Measurements from ENCODE around the gene INPP5D.

The INPP5D gene

GRCh38 chr2:233247116-233247515 is 187.0 kb downstream of the INPP5D start:
- DNase-seq: no peak

GRCh38 chr2:233247744-233248143 is 187.6 kb downstream of the INPP5D start:
- no peak for DNase-seq

- no peak for DNase-seq
Measured at GRCh38 chr2:233248999-233249398, 188.9 kb downstream of the INPP5D start.

GRCh38 chr2:233250568-233250967 is 190.4 kb downstream of the INPP5D start:
- DNase-seq: no peak

- DNase-seq: no peak
Measured at GRCh38 chr2:233250985-233251305, 190.8 kb downstream of the INPP5D start.

GRCh38 chr2:233251306-233252116 is 191.4 kb downstream of the INPP5D start, which contains the start of gene ATG16L1:
TSS of gene ATG16L1 (plus strand) at chr2:233251673. CDS start at chr2:233251828, 155 bp downstream.
- peak; percentile 70 for DNase-seq

- no peak for DNase-seq
Measured at GRCh38 chr2:233252227-233252626, 192.1 kb downstream of the INPP5D start.

- DNase-seq: no peak
Measured at GRCh38 chr2:233255151-233255550, 195.0 kb downstream of the INPP5D start.

- DNase-seq: no peak
Measured at GRCh38 chr2:233256048-233256447, 195.9 kb downstream of the INPP5D start.

Data from NCI-H1436 treated with DMSO at 0.1 percent for 48 hours (cell line).